HCT116 (cell line): Measurements from ENCODE around the gene SH3GLB2. TPM values are rescaled to one million over a fixed set of nuclear protein-coding genes. Genes with fewer than 3 reads are reported as not detected.

Source experiments
- ATAC-seq: fragments of 200-7000 bp; cut with Tn5 transposase; 2 replicates; pipeline ENCODE4 v1.9.1; 2020; ENCODE audit warnings: mild to moderate bottlenecking, moderate library complexity
- BruUV-seq: library from RNA; stranded (reverse); fragments of 400-500 nt; replicated peaks from 2 replicates; lab custom pipeline; 2021; lab: Mats Ljungman, UMichigan
- CTCF ChIA-PET: fragments of 300-600 bp; sonication (Branson Sonifier 250); formaldehyde crosslinking; loops from one replicate; lab custom pipeline; 2021; ENCODE audit warnings: antibody characterized with exemption; lab: Charles Lee
- POLR2A ChIA-PET: fragments of 300-600, 350-600 bp; sonication (Branson Sonifier 250); formaldehyde crosslinking; loops from one replicate; lab custom pipeline; 2021; ENCODE audit warnings: antibody characterized with exemption; lab: Charles Lee
- RAD21 ChIA-PET, 2 experiments: fragments of 300-600 bp; sonication (Branson Sonifier 250); formaldehyde crosslinking; loops; one replicate each; lab custom pipeline; 2023; ENCODE audit warnings: low total read pairs in 2 of 2; ENCODE audit not compliant: uncharacterized antibody in 2 of 2, unreplicated experiment in 2 of 2, low non-redundant PET in 1 of 2; lab: Charles Lee
- DNase-seq: peaks from one replicate; pipeline ENCODE4 v3.0.0-alpha.2; 2010; ENCODE audit warnings: low read depth, low spot score
- H2AFZ ChIP-seq: fragments of 200-600 bp; shearing (Covaris generic), sonication (generic); 2 replicates; pipeline ENCODE4 v1.6.1; 2017; ENCODE audit warnings: low read depth, mixed run types, mixed read lengths, antibody characterized with exemption, low read length; ENCODE audit not compliant: poor library complexity, severe bottlenecking
- H3K27ac ChIP-seq: 2 replicates; pipeline ENCODE4 v1.5.1; 2012; ENCODE audit warnings: low read depth, low read length
- H3K27me3 ChIP-seq: fragments of 200-600 bp; sonication (generic); 2 replicates; pipeline ENCODE4 v1.6.1; 2016; ENCODE audit warnings: mixed run types, low read length, mixed read lengths; ENCODE audit not compliant: insufficient read depth
- H3K36me3 ChIP-seq, 2 experiments: fragments of 200-500 bp in 1 of 2; fragments of 200-600 bp in 1 of 2; sonication (Bioruptor generic) in 1 of 2; sonication (generic) in 1 of 2; 2 replicates each; pipeline versions ENCODE4 v1.5.1 to v1.6.1; 2014 to 2016; ENCODE audit warnings: low read length in 2 of 2, inconsistent platforms in 1 of 2, mixed read lengths in 1 of 2, mixed run types in 1 of 2; ENCODE audit not compliant: insufficient read depth in 2 of 2, control insufficient read depth in 1 of 2
- H3K4me1 ChIP-seq, 2 experiments: fragments of 200-600 bp in 1 of 2; sonication (generic) in 1 of 2; 2 replicates each; pipeline versions ENCODE4 v1.5.1 to v1.6.1; 2012 to 2017; ENCODE audit warnings: low read length in 2 of 2, inconsistent platforms in 1 of 2, mild to moderate bottlenecking in 1 of 2, mixed read lengths in 1 of 2, mixed run types in 1 of 2, moderate library complexity in 1 of 2; ENCODE audit not compliant: insufficient read depth in 2 of 2, control insufficient read depth in 1 of 2
- H3K4me2 ChIP-seq: fragments of 200-600 bp; sonication (generic); 2 replicates; pipeline ENCODE4 v1.6.1; 2017; ENCODE audit warnings: mixed run types, low read length, mixed read lengths
- H3K4me3 ChIP-seq, 2 experiments: fragments of 200-600 bp in 1 of 2; sonication (generic) in 1 of 2; replicated peaks in 1 of 2; 2 replicates each; pipeline ENCODE4 v1.5.1; 2011 to 2016; ENCODE audit warnings: low read length in 2 of 2, control low read depth in 1 of 2, low read depth in 1 of 2, mild to moderate bottlenecking in 1 of 2, mixed read lengths in 1 of 2, mixed run types in 1 of 2
- H3K79me2 ChIP-seq: fragments of 200-600 bp; sonication (generic); 2 replicates; pipeline ENCODE4 v1.6.1; 2017; ENCODE audit warnings: mild to moderate bottlenecking, mixed run types, low read length, moderate library complexity, mixed read lengths; ENCODE audit not compliant: insufficient read depth
- H3K9ac ChIP-seq: fragments of 200-600 bp; sonication (generic); 2 replicates; pipeline ENCODE4 v1.6.1; 2016; ENCODE audit warnings: low read length, mixed read lengths
- H3K9me2 ChIP-seq: fragments of 200-600 bp; sonication (generic), shearing (Covaris generic); 2 replicates; pipeline ENCODE4 v1.6.1; 2017; ENCODE audit warnings: mixed run types, mild to moderate bottlenecking, moderate library complexity; ENCODE audit not compliant: insufficient read depth
- H3K9me3 ChIP-seq, 2 experiments: fragments of 200-500 bp in 1 of 2; fragments of 200-600 bp in 1 of 2; sonication (Bioruptor generic) in 1 of 2; sonication (generic) in 1 of 2; 2 replicates each; pipeline ENCODE4 v1.6.1; 2014 to 2017; ENCODE audit warnings: low read length in 2 of 2, mixed read lengths in 2 of 2, inconsistent platforms in 1 of 2, low read depth in 1 of 2, mild to moderate bottlenecking in 1 of 2, mixed run types in 1 of 2, moderate library complexity in 1 of 2; ENCODE audit not compliant: control insufficient read depth in 1 of 2, insufficient read depth in 1 of 2
- H4K20me1 ChIP-seq: fragments of 200-600 bp; sonication (generic), shearing (Covaris generic); 2 replicates; pipeline ENCODE4 v1.6.1; 2017; ENCODE audit warnings: mixed run types, mild to moderate bottlenecking, moderate library complexity; ENCODE audit not compliant: insufficient read depth
- CBX3 ChIP-seq: IDR thresholded peaks from 2 replicates; pipeline ENCODE4 v1.6.1; 2012; ENCODE audit warnings: low read depth
- EGR1 ChIP-seq: IDR thresholded peaks from 2 replicates; pipeline ENCODE4 v1.6.1; 2012; ENCODE audit warnings: low read depth
- ELF1 ChIP-seq: IDR thresholded peaks from 2 replicates; pipeline ENCODE4 v1.6.1; 2012; ENCODE audit warnings: low read depth, borderline replicate concordance
- EZH2 ChIP-seq: fragments of 200-600 bp; sonication (generic); IDR thresholded peaks from 2 replicates; pipeline ENCODE4 v1.6.1; 2017; ENCODE audit warnings: antibody characterized with exemption, mixed run types
- JUND ChIP-seq: IDR thresholded peaks from 2 replicates; pipeline ENCODE4 v1.6.1; 2012
- POLR2A ChIP-seq: IDR thresholded peaks from 2 replicates; pipeline ENCODE4 v1.7.0; 2011; ENCODE audit warnings: borderline replicate concordance; ENCODE audit not compliant: insufficient read depth, insufficient read length; ENCODE audit errors: extremely low read depth
- POLR2AphosphoS5 ChIP-seq: IDR thresholded peaks from 2 replicates; pipeline ENCODE4 v1.6.1; 2011; ENCODE audit warnings: mild to moderate bottlenecking, low read depth, low read length, moderate library complexity
- SIN3A ChIP-seq: IDR thresholded peaks from 2 replicates; pipeline ENCODE4 v1.6.1; 2012; ENCODE audit warnings: low read depth
- SRF ChIP-seq: IDR thresholded peaks from 2 replicates; pipeline ENCODE4 v1.6.1; 2012; ENCODE audit warnings: low read depth
- TCF7L2 ChIP-seq: IDR thresholded peaks from 2 replicates; pipeline ENCODE4 v1.7.0; 2011; ENCODE audit warnings: borderline replicate concordance, inconsistent platforms; ENCODE audit not compliant: insufficient read depth, insufficient read length; ENCODE audit errors: extremely low read depth
- YY1 ChIP-seq: IDR thresholded peaks from 2 replicates; pipeline ENCODE4 v1.6.1; 2011; ENCODE audit warnings: low read length, low read depth, moderate library complexity, mild to moderate bottlenecking; ENCODE audit not compliant: insufficient replicate concordance; ENCODE audit errors: extremely low read depth
- intact Hi-C: fragments of 100-400 bp; cut with micrococcal nuclease; formaldehyde crosslinking; loops from 2 replicates; pipeline ENCODE4 v1.10.0; 2022
- total RNA-seq: library from RNA; stranded (reverse); gene quantifications from one replicate; pipeline ENCODE4 v1.2.1, GENCODE V29; 2021; ENCODE audit not compliant: unreplicated experiment
- TF ChIP-seq, protein P1 (sequence below): IDR thresholded peaks from 2 replicates; pipeline ENCODE4 v1.6.1; 2012; ENCODE audit warnings: low read depth
- TF ChIP-seq, protein P2 (sequence below): IDR thresholded peaks from 2 replicates; pipeline ENCODE4 v1.6.1; 2012
- TF ChIP-seq, protein P3 (sequence below): IDR thresholded peaks from 2 replicates; pipeline ENCODE4 v1.6.1; 2011; ENCODE audit warnings: mild to moderate bottlenecking, low read length, moderate library complexity; ENCODE audit not compliant: insufficient replicate concordance; ENCODE audit errors: extremely low read depth

The SH3GLB2 gene
- total RNA-seq, 1 experiment from 2014 or later: 87.9 TPM

DNA sequence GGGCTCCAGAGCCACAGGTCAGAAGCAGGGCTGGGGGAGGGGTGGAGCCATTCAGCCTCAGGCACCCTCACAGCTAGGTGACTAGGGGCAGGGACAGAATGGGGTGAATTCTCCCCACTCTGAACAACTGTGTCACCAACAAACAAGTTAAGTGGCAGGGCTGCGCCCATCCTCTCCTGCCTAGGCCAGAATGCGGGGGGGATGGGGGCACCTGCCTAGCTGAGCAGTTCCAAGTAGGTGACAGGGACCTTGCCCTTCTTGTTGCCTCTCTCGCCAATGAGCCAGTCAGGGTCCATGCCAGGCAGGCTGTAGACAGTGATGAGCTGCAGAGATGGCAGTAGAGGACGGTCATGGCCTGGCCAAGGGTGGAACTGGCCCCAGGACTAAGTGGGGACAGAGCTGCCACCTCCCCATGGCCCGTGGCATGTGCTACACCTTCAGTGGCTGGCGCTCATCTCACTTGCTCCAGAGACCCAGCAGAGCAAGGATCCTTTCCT is 19.6 kb downstream of the SH3GLB2 start (continued):
- TF ChIP-seq, protein P1, sequence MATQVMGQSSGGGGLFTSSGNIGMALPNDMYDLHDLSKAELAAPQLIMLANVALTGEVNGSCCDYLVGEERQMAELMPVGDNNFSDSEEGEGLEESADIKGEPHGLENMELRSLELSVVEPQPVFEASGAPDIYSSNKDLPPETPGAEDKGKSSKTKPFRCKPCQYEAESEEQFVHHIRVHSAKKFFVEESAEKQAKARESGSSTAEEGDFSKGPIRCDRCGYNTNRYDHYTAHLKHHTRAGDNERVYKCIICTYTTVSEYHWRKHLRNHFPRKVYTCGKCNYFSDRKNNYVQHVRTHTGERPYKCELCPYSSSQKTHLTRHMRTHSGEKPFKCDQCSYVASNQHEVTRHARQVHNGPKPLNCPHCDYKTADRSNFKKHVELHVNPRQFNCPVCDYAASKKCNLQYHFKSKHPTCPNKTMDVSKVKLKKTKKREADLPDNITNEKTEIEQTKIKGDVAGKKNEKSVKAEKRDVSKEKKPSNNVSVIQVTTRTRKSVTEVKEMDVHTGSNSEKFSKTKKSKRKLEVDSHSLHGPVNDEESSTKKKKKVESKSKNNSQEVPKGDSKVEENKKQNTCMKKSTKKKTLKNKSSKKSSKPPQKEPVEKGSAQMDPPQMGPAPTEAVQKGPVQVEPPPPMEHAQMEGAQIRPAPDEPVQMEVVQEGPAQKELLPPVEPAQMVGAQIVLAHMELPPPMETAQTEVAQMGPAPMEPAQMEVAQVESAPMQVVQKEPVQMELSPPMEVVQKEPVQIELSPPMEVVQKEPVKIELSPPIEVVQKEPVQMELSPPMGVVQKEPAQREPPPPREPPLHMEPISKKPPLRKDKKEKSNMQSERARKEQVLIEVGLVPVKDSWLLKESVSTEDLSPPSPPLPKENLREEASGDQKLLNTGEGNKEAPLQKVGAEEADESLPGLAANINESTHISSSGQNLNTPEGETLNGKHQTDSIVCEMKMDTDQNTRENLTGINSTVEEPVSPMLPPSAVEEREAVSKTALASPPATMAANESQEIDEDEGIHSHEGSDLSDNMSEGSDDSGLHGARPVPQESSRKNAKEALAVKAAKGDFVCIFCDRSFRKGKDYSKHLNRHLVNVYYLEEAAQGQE: no peak
- TF ChIP-seq SIN3A (no peak), SRF (no peak)

DNA sequence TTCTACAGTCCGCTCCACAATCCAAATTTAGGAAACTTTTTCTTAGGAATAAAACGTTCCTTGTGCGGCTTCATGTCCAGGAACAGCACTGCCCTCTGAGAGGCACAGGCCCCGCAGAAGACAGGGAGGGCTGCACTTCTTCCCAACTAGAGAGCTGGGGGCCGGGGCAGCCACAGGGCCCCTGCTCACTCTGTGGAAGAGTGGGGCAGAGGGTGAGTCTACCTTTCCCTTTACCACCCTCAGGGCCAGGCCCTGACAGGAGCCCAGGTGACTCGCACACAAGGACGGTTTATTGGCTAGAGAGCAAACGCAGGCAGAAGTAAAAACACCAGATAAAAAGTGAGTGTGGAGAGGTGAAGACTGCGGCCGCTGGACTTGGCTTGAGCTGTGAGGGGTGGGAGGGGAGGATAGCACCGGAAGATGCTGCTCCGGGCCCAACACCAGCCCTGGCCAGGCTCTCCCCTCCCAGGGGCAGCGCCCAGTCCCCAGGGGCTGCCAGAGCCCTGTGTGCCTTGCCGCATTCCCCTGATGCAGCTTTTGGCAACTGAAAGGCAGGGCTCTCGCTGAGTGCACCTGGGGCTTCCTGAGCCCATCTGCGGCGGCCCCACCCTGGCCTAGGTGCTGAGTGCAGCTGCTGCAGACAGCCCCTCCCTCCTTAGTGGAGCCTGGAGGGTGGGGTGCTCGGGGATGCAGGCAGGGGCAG is 20.2 kb downstream of the SH3GLB2 start:
- Histone ChIP-seq H3K36me3 (peaks cover 9 to 34% of the 10 kb centered on the region in 2 experiments; a peak in 3 of 4 replicates), H3K79me2 (no peaks in the 10 kb centered on the region), H2AFZ (no peak overlapping the region), H3K9ac (no peak overlapping the region), H3K27ac (no peak overlapping the region), H3K4me1 (no peaks in the 10 kb centered on the region), H3K4me3 (no peak overlapping the region), H3K9me3 (no peaks in the 10 kb centered on the region), H3K4me2 (no peak overlapping the region), H3K9me2 (no peaks in the 10 kb centered on the region), H4K20me1 (no peaks in the 10 kb centered on the region), H3K27me3 (no peaks in the 10 kb centered on the region)
- intact Hi-C loops: no loop called here
- ChIA-PET CTCF (no interaction called here), POLR2A (no interaction called here), RAD21 (no interaction called here)
- DNase-seq (no peak), ATAC-seq (no peak)
- BruUV-seq: no TSS peak
- no peak for TF ChIP-seq POLR2A
- TF ChIP-seq POLR2AphosphoS5: no peak
- TF ChIP-seq EZH2: no peak
- TF ChIP-seq, protein P1: no peak
- no peak for TF ChIP-seq EGR1
- TF ChIP-seq, protein P2, sequence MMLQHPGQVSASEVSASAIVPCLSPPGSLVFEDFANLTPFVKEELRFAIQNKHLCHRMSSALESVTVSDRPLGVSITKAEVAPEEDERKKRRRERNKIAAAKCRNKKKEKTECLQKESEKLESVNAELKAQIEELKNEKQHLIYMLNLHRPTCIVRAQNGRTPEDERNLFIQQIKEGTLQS: no peak
- TF ChIP-seq TCF7L2: no peak
- no peak for TF ChIP-seq YY1
- no peak for TF ChIP-seq JUND
- TF ChIP-seq CBX3: no peak
- TF ChIP-seq SRF: no peak
- TF ChIP-seq ELF1: no peak
- TF ChIP-seq, protein P3, sequence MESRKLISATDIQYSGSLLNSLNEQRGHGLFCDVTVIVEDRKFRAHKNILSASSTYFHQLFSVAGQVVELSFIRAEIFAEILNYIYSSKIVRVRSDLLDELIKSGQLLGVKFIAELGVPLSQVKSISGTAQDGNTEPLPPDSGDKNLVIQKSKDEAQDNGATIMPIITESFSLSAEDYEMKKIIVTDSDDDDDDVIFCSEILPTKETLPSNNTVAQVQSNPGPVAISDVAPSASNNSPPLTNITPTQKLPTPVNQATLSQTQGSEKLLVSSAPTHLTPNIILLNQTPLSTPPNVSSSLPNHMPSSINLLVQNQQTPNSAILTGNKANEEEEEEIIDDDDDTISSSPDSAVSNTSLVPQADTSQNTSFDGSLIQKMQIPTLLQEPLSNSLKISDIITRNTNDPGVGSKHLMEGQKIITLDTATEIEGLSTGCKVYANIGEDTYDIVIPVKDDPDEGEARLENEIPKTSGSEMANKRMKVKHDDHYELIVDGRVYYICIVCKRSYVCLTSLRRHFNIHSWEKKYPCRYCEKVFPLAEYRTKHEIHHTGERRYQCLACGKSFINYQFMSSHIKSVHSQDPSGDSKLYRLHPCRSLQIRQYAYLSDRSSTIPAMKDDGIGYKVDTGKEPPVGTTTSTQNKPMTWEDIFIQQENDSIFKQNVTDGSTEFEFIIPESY: no peak
